Measurements from ENCODE around the gene UBE2F. TPM values are rescaled to one million over a fixed set of nuclear protein-coding genes. Genes with fewer than 3 reads are reported as not detected.

Gene UBE2F
- polyA plus RNA-seq, 3 donors, result 51.1 to 120 (median 117) TPM

- 100% methylated on average over 5 of the region's 5 CpGs for WGBS (ENCODE audit: insufficient coverage)
- Histone ChIP-seq H3K4me3 (replicated peaks in 1 of 3; ENCODE audit: low read depth in 2 of 3, low read length in 3 of 3) (no peak overlapping the region), H3K4me1 (ENCODE audit: control insufficient read depth in 1 of 2, insufficient read depth in 2 of 2, low read length in 2 of 2) (no peaks in the 10 kb centered on the region), H3K79me2 (ENCODE audit: insufficient read depth, low read length) (no peaks in the 10 kb centered on the region), H3K36me3 (replicated peaks in 1 of 2; ENCODE audit: control insufficient read depth in 1 of 2, insufficient read depth in 2 of 2, low read length in 2 of 2) (peaks cover 71 to 92% of the 10 kb centered on the region in 2 donors), H3K9me3 (replicated peaks in 1 of 2; ENCODE audit: control insufficient read depth in 1 of 2, insufficient read depth in 1 of 2, low read length in 2 of 2) (no peaks in the 10 kb centered on the region), H3K27me3 (ENCODE audit: control insufficient read depth in 2 of 2, insufficient read depth in 2 of 2, low read length in 2 of 2) (no peaks in the 10 kb centered on the region), H3K27ac (ENCODE audit: low read depth in 1 of 2, low read length in 2 of 2) (no peak overlapping the region), H3K9ac (ENCODE audit: insufficient read depth, low read length, poor library complexity, severe bottlenecking) (no peak overlapping the region), H3K4me2 (replicated peaks; ENCODE audit: extremely low read depth, low read length, poor library complexity, severe bottlenecking) (no peak overlapping the region), H2AFZ (ENCODE audit: insufficient read depth, low read depth, low read length, poor library complexity, severe bottlenecking) (no peak overlapping the region), H4K20me1 (ENCODE audit: insufficient read depth, low read length) (no peaks in the 10 kb centered on the region)
- Mint-ChIP-seq H3K36me3 (peaks cover 74 to 92% of the 10 kb centered on the region in 2 donors), H3K27me3 (ENCODE audit: low read depth in 3 of 3) (peaks cover 0 to 2% (median 0%) of the 10 kb centered on the region in 3 donors), H3K4me1 (no peaks in the 10 kb centered on the region), H3K9me3 (peaks cover 0 to 6% (median 2%) of the 10 kb centered on the region in 7 donors), H3K27ac (no peak overlapping the region), H3K4me3 (no peak overlapping the region)
- intact Hi-C loops (cut with micrococcal nuclease), result no loop called here
- TF ChIP-seq CTCF (IDR thresholded peaks at IDR 0.05), result no peak
- DNase-seq, result no peak
Measured at GRCh38 chr2:238042090-238042489, 75.3 kb downstream of the UBE2F start.

- no peak for TF ChIP-seq CTCF (IDR thresholded peaks at IDR 0.05)
- intact Hi-C loops (cut with micrococcal nuclease), result no loop called here
- Histone ChIP-seq H3K4me1 (ENCODE audit: control insufficient read depth in 1 of 2, insufficient read depth in 2 of 2, low read length in 2 of 2) (no peaks in the 10 kb centered on the region), H3K36me3 (replicated peaks in 1 of 2; ENCODE audit: control insufficient read depth in 1 of 2, insufficient read depth in 2 of 2, low read length in 2 of 2) (peaks cover 61 to 82% of the 10 kb centered on the region in 2 donors), H3K79me2 (ENCODE audit: insufficient read depth, low read length) (no peaks in the 10 kb centered on the region), H4K20me1 (ENCODE audit: insufficient read depth, low read length) (no peaks in the 10 kb centered on the region), H3K4me2 (replicated peaks; ENCODE audit: extremely low read depth, low read length, poor library complexity, severe bottlenecking) (no peak overlapping the region), H3K4me3 (replicated peaks in 1 of 3; ENCODE audit: low read depth in 2 of 3, low read length in 3 of 3) (no peak overlapping the region), H3K9me3 (replicated peaks in 1 of 2; ENCODE audit: control insufficient read depth in 1 of 2, insufficient read depth in 1 of 2, low read length in 2 of 2) (peaks cover under 1 to 2% of the 10 kb centered on the region in 2 donors), H2AFZ (ENCODE audit: insufficient read depth, low read depth, low read length, poor library complexity, severe bottlenecking) (no peak overlapping the region), H3K27ac (ENCODE audit: low read depth in 1 of 2, low read length in 2 of 2) (no peak overlapping the region), H3K9ac (ENCODE audit: insufficient read depth, low read length, poor library complexity, severe bottlenecking) (no peak overlapping the region), H3K27me3 (ENCODE audit: control insufficient read depth in 2 of 2, insufficient read depth in 2 of 2, low read length in 2 of 2) (no peaks in the 10 kb centered on the region)
- WGBS (ENCODE audit: insufficient coverage), result 95% methylated on average over 4 of the region's 6 CpGs
- Mint-ChIP-seq H3K27me3 (ENCODE audit: low read depth in 3 of 3) (peaks cover 0 to 3% (median 0%) of the 10 kb centered on the region in 3 donors), H3K27ac (peak overlapping the region in 3 of 7 donors; percentile 15 to 52 (median 22)), H3K4me1 (no peaks in the 10 kb centered on the region), H3K9me3 (peaks cover 3 to 12% (median 5%) of the 10 kb centered on the region in 7 donors), H3K36me3 (peaks cover 65 to 83% of the 10 kb centered on the region in 2 donors), H3K4me3 (no peak overlapping the region)
- peak in 1 of 3 donors; percentile 15 for DNase-seq
Measured at GRCh38 chr2:238042849-238043584, 76.2 kb downstream of the UBE2F start.
